ENCODE measurements around the gene PLEK2. TPM values are rescaled to one million over a fixed set of nuclear protein-coding genes. Genes with fewer than 3 reads are reported as not detected.

Gene PLEK2
- total and polyA plus RNA-seq, 5 experiments from 2014 or later: 0.53 to 3.2 (median 1.2) TPM

DNA sequence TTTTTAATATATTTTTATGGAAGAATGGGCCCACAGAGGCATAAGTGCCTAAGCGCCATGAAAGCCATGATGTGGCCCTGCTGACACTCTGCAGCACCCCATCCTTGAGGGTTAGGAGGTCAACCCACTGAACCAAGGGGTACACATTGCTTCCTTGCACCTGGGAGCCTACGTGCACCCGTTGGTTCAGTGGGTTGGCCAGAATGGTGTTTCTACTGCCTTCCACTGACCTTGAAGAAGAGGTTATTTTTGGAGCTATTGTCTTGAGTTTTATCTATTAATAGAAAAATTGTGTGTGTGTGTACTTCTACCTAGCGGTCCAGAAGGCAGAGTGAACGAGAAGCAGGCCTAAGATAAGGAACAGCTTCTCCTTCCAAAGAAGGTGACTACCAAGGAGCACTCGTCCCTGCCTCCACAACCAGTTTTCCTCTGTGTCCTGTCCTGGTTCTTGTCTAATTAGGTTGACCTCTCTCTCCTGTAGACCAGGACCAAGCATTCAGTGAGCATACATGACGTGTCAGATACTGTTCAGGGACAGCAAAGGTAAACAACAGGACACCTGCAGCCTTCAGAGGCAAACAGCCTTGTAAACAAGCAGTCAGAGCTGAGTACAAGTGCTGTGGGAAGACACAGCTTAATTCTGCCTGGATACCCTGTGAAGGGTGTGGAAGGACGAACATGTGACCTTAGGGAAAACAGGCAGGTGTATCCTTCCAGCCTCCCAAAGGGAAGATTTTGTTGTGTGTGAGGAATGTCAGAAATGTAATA, 30.4 kb upstream of the PLEK2 start:
- no peak for ATAC-seq
- H3K27ac Mint-ChIP-seq: peak overlapping the region in 2 of 10 donors; percentile 45 to 51
- H3K4me3 Mint-ChIP-seq: no peak overlapping the region
- no peaks in the 10 kb centered on the region for H3K4me1 Mint-ChIP-seq
- H3K27me3 Mint-ChIP-seq: peaks cover 0 to 9% (median 3%) of the 10 kb centered on the region in 5 donors
- DNase-seq: no peak
- POLR2A ChIA-PET: no interaction called here
- no peaks in the 10 kb centered on the region for H3K9me3 Mint-ChIP-seq
- no peaks in the 10 kb centered on the region for H3K36me3 Mint-ChIP-seq

DNA sequence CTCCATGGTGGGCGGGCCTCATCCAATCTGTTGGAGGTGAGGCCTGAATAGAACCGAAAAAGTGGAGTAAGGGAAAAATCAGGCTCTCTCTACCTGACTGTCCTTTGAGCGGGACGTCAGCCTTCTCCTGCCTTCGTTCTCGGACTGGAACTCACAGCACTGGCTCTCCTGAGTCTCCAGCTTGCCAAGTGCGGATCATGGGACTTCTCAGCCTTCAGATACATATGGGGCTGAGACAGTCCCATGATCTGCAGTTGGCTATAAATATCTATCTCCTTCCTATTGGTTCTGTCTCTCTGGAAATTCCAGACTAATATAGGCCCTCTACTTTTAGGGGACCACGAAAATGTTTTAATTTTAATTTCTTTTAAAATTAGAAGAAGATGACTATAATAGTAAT, 29.7 kb upstream of the PLEK2 start:
- Mint-ChIP-seq H3K4me1 (no peaks in the 10 kb centered on the region), H3K9me3 (no peaks in the 10 kb centered on the region), H3K36me3 (no peaks in the 10 kb centered on the region), H3K4me3 (no peak overlapping the region), H3K27me3 (peaks cover 0 to 9% (median 4%) of the 10 kb centered on the region in 5 donors), H3K27ac (no peak overlapping the region)
- no peak for ATAC-seq
- no peak for DNase-seq
- POLR2A ChIA-PET: no interaction called here

DNA sequence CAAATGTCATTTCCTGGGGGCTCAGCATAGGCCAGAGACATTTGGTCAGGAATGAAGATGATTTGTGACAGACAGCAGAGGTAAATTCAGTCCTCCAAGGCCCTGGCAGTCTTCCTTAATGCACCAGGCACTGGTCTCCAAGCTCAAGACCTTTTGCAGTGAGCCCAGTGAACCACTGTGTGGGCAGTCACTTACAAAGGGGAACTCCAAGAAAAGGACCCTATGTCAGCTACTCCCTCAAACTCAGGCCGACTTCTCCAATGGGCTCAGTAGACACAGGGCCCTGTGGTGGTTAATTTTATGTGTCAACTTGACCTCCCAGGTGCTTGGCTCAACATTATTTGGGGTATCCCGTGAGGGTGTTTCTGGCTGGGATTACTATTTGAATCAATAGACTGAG, 29.3 kb upstream of the PLEK2 start:
- no peak overlapping the region for H3K4me3 Mint-ChIP-seq
- POLR2A ChIA-PET: no interaction called here
- ATAC-seq: no peak

DNA sequence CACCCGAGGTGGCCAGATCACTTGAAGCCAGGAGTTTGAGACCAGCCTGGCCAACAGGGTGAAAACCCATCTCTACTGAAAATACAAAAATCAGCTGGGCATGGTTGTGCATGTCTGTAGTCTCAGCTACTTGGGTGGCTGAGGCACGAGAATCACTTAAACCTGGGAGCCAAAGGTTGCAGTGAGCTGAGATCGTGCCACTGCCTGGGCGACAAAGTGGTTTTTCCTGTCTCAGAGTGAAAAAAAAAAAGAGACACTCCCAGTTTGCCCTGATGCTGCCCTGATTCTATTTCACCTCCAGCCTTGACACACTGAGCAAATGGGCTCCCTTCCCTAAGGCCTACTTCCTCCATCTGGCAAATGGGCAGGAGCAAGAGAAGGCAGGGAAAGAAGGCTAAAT, 28.5 kb upstream of the PLEK2 start:
- Mint-ChIP-seq H3K27ac (peak overlapping the region in 1 of 10 donors; percentile 5), H3K36me3 (no peaks in the 10 kb centered on the region), H3K4me3 (no peak overlapping the region), H3K9me3 (no peaks in the 10 kb centered on the region), H3K27me3 (peaks cover 0 to 9% (median 4%) of the 10 kb centered on the region in 5 donors), H3K4me1 (no peaks in the 10 kb centered on the region)
- ATAC-seq (no peak), DNase-seq (no peak)
- POLR2A ChIA-PET: no interaction called here

More for the DNA sequence above, 29.3 kb upstream of the PLEK2 start:
- Mint-ChIP-seq H3K4me1 (no peaks in the 10 kb centered on the region), H3K9me3 (no peaks in the 10 kb centered on the region), H3K27ac (no peak overlapping the region), H3K36me3 (no peaks in the 10 kb centered on the region), H3K27me3 (peaks cover 0 to 9% (median 4%) of the 10 kb centered on the region in 5 donors)
- no peak for DNase-seq

DNA sequence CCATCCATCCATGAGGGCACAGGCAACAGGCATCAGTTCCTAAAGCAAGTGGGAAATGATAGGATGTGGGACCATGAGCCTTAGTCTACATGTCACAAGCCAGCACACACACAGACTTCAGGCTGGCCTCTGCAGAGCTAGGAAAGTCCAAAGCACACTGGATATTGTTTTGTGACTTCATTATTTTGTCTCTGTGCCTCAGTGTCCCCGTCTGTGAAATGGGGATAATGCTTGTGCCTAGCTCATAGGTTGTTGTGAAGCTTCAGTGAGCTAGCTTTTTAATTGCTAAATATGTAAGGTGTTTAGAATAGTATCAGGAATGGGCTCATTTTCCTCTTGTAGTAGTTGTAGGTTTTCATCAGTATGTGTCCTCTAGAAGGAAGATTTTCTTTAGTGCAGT, 27.0 kb upstream of the PLEK2 start:
- H3K9me3 Mint-ChIP-seq: no peaks in the 10 kb centered on the region
- ATAC-seq (no peak), DNase-seq (no peak)
- peak overlapping the region in 1 of 10 donors; percentile 26 for H3K27ac Mint-ChIP-seq
- H3K4me1 Mint-ChIP-seq: peaks cover 0 to 1% (median 0%) of the 10 kb centered on the region in 4 donors
- no peak overlapping the region for H3K4me3 Mint-ChIP-seq
- POLR2A ChIA-PET: no interaction called here
- H3K27me3 Mint-ChIP-seq: peaks cover 0 to 4% (median 2%) of the 10 kb centered on the region in 5 donors
- H3K36me3 Mint-ChIP-seq: no peaks in the 10 kb centered on the region

DNA sequence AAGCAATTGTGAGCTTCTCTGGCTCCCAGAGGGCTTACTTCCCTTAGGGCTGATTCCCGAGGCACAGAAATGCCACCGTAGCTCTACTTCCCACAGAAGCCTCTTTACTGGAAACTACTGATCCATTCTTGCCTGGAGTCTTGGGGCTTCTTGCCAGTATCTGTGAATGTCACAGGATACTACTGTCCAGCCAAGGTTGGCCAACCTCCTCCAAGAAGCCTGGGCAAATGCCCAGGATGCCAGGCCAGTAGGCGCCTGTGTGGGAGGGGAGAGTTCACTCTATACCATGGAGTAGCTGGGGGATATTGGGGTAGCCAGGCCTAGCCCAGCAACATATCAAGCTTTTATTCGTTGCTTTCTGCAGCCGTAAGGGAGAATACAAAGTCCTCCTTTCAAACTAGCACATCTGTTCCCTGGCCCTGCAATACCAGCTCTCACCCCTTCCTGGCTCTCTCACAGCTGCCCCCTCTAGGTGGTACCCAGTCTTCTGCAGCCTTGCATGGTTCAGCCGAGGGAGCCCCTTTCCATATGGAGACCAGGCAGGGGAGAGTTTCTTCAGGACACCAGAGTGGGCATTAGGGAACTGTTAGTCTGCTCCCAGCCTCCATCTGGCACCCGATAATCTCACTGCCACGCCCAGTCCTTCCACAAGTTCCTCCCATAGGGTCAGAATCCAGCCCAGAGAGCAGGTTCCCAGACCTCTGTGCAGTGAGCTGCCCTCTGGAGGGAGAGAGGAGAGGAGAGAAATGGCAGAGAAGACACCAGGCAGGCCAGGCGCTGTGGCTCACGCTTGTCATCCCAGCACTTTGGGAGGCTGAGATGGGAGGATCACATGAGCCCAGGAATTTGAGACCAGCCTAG, 24.3 kb upstream of the PLEK2 start:
- Mint-ChIP-seq H3K9me3 (no peaks in the 10 kb centered on the region), H3K27ac (no peak overlapping the region), H3K27me3 (peaks cover 0 to 4% (median 0%) of the 10 kb centered on the region in 5 donors), H3K36me3 (no peaks in the 10 kb centered on the region), H3K4me3 (no peak overlapping the region), H3K4me1 (peaks cover 0 to 1% (median 0%) of the 10 kb centered on the region in 4 donors)
- POLR2A ChIA-PET: interaction anchor here (0.6 kb wide), 1 partner anchor 31 kb away, joined by 6 read pairs; no protein-coding TSS in a partner anchor
- no peak for ATAC-seq
- DNase-seq: no peak

DNA sequence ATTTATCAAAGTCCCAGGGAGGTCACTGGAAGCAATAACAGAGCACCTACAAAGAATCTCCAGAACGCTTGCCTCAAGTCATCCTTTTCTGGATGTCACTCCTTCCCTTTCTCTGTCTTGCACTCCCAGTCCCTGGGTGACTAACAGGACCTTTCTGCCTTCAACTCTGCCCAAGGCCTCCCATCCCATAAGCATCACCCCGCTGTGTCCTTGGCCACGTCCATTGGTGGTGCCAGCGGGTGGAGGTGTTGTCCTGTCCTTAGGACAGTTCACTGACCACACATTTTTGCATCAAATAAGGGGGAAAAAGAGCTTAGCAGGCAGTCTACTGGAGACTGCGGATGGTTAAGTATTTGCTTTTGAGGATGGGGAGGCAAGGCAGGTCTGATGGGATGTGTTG, 23.6 kb upstream of the PLEK2 start:
- Mint-ChIP-seq H3K27ac (peak overlapping the region in 1 of 10 donors; percentile 52), H3K4me3 (no peak overlapping the region), H3K27me3 (peaks cover 0 to 4% (median 0%) of the 10 kb centered on the region in 5 donors), H3K9me3 (no peaks in the 10 kb centered on the region), H3K4me1 (peaks cover 0 to 1% (median 0%) of the 10 kb centered on the region in 4 donors), H3K36me3 (no peaks in the 10 kb centered on the region)
- ATAC-seq (no peak), DNase-seq (no peak)
- POLR2A ChIA-PET: no interaction called here

DNA sequence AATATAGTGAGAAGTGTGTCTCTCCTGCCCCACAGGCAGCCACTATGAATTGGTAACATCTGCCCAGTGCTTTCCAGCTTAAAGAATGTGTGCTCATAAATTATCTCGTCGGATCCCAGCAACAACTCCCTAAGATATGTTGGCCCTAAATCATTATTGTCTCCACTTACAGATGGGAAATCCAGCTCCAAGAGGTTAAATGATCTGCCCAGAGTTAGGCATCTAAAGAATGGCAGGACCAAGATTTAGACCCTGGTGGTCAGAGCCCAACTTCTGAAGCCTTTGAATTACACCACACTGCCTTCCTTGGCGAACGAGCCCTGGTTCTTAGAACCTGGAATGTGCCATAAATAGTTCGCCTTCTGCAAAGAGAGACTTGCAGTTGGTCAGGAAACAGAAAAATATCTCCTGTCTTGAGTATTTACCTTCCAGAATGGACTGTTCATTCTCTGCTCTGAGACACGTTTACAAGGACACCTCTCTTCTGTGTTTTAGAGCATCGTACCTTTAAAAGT, 20.1 kb upstream of the PLEK2 start:
- Mint-ChIP-seq H3K4me3 (no peak overlapping the region), H3K4me1 (peaks cover 0 to 2% (median under 1%) of the 10 kb centered on the region in 4 donors), H3K9me3 (no peaks in the 10 kb centered on the region), H3K27ac (no peak overlapping the region), H3K36me3 (no peaks in the 10 kb centered on the region), H3K27me3 (peaks cover 0 to 2% (median under 1%) of the 10 kb centered on the region in 5 donors)
- POLR2A ChIA-PET: no interaction called here
- ATAC-seq (no peak), DNase-seq (no peak)

DNA sequence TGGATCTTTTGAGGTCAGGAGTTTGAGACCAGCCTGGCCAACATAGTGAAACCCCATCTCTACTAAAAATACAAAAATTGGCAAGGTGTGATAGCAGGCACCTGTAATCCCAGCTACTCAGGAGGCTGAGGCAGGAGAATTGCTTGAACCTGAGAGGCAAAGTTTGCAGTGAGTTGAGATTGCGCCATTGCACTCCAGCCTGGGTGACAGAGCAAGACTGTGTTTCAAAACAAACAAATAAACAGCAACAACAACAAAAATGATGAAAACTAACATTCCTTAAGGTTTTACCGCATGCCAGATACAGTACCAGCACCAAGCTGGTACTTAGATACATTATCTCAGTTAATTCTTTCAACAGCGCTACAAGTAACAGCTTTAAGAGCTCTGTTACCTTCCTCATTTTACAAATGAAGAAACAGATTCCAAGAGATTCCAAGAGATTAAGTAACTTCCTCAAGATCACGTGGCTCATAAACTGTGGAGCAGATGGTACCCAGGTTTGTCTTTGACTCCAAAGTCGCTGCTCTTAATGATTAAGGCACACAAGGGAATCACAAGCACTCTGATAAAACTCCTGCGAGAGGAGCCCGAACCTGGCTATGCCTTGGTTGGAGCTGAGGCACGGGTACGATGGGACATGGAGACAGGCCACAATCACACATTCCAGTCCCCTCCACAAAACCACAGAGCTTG, 17.7 kb upstream of the PLEK2 start:
- ATAC-seq (no peak), DNase-seq (no peak)
- peaks cover 0 to 4% (median under 1%) of the 10 kb centered on the region in 4 donors for H3K4me1 Mint-ChIP-seq
- POLR2A ChIA-PET: interaction anchor here (0.8 kb wide), 1 partner anchor 142 kb away, joined by 3 read pairs; no protein-coding TSS in a partner anchor
- no peaks in the 10 kb centered on the region for H3K9me3 Mint-ChIP-seq
- H3K4me3 Mint-ChIP-seq: no peak overlapping the region
- H3K27me3 Mint-ChIP-seq: peaks cover 3 to 19% (median 8%) of the 10 kb centered on the region in 5 donors
- H3K36me3 Mint-ChIP-seq: no peaks in the 10 kb centered on the region
- H3K27ac Mint-ChIP-seq: peak overlapping the region in 1 of 10 donors; percentile 47

DNA sequence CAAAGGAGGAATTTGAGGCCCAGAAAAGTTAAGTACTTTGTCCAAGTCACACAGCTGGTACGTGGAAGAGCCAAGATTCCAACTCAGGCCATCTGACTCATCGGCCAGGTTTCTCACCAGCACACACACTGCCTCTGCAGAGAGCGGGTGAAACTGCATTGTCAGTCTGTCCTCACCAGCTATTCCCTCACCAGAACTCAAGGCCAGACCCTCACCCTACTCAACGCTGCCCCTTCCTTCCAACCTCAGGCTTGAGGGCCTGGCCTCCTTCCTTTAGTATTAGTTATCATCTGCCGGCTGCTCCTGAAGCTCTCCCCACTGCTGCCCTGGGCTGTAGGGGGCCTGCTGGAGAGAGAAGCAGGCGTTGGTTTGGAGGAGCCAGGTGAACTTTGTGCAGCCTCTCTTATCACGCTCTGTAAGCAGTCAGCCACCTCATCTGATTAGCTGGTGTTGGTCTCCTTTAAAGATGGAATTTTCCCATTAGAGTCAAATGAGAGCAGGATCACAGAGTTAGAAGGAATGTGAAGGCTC, 16.6 kb upstream of the PLEK2 start:
- peaks cover 0 to 4% (median 0%) of the 10 kb centered on the region in 4 donors for H3K4me1 Mint-ChIP-seq
- H3K9me3 Mint-ChIP-seq: no peaks in the 10 kb centered on the region
- H3K27ac Mint-ChIP-seq: peak overlapping the region in 2 of 10 donors; percentile 38 to 62
- no peaks in the 10 kb centered on the region for H3K36me3 Mint-ChIP-seq
- peaks cover 3 to 23% (median 11%) of the 10 kb centered on the region in 5 donors for H3K27me3 Mint-ChIP-seq
- POLR2A ChIA-PET: interaction anchor here (1.7 to 2.3 kb wide), 2 partner anchors 36 to 143 kb away, joined by 5 to 16 read pairs; no protein-coding TSS in a partner anchor
- ATAC-seq (no peak), DNase-seq (no peak)
- no peak overlapping the region for H3K4me3 Mint-ChIP-seq

DNA sequence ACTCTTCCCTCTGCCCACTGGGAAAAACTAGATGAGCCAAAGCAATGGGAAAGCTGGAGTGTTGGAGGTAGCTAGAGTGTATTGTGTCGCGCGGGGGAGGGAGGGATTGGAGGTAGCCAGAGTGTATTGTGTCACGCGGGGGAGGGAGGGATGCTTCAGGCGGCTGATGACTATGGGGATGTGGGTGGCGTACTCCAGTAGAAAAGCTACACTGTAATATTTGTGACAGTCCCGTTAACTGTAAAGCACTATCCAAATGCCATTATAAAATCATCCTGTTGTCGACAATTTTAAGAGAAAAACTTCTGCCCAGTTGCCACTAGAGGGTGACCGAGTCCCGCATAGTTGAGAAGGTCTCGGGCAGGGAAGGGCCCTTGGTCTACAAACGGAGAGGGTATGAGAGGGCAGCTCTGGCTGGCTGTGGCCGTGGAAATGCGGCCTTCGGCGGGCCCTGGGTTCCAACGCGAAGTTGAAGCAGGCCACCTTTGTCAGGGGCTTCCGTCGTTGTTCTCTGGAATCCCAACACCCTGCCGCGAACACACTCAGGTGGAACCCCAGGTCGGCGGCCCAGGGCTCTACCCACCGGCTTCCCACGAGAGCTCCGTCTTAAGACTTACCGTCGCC, 15.1 kb upstream of the PLEK2 start:
- Mint-ChIP-seq H3K4me3 (peak overlapping the region in 1 of 10 donors; percentile 28), H3K4me1 (peaks cover 0 to 4% (median 0%) of the 10 kb centered on the region in 4 donors), H3K27ac (peak overlapping the region in 3 of 10 donors; percentile 39 to 69 (median 62)), H3K9me3 (no peaks in the 10 kb centered on the region), H3K27me3 (peaks cover 3 to 27% (median 13%) of the 10 kb centered on the region in 5 donors), H3K36me3 (no peaks in the 10 kb centered on the region)
- POLR2A ChIA-PET: interaction anchor here (0.6 to 2.3 kb wide), 4 partner anchors 17 to 144 kb away, joined by 3 to 16 read pairs (median 4); no protein-coding TSS in a partner anchor
- DNase-seq: peak; percentile 55 to 88 (median 72)
- peak; percentile 90 to 97 for ATAC-seq
